Measurements from ENCODE around the gene GDPD3. TPM values are rescaled to one million over a fixed set of nuclear protein-coding genes. Genes with fewer than 3 reads are reported as not detected.

The GDPD3 gene
- total RNA-seq, 1 experiment from 2014 or later, result 2.1 TPM

Other genes starting within 250 kb of the GDPD3 start
- gene SEZ6L2, start 214.0 kb downstream of the GDPD3 start, total RNA-seq (2014; rRNA removed; shearing (Covaris generic); ENCODE audit: low replicate concordance), result 0.04 TPM in 1 of 2 replicates, not detected in the other
- gene ASPHD1, start 213.0 kb downstream of the GDPD3 start, total RNA-seq (2014; rRNA removed; shearing (Covaris generic); ENCODE audit: low replicate concordance), result 0.19 and 2.2 TPM in 2 replicates
- gene KCTD13, start 187.3 kb downstream of the GDPD3 start, total RNA-seq (2014; rRNA removed; shearing (Covaris generic); ENCODE audit: low replicate concordance), result 14.2 and 52.9 TPM in 2 replicates
- gene TMEM219, start 151.5 kb downstream of the GDPD3 start, total RNA-seq (2014; rRNA removed; shearing (Covaris generic); ENCODE audit: low replicate concordance), result 120 and 128 TPM in 2 replicates
- gene TAOK2, start 139.7 kb downstream of the GDPD3 start, total RNA-seq (2014; rRNA removed; shearing (Covaris generic); ENCODE audit: low replicate concordance), result 21.5 and 30.7 TPM in 2 replicates
- 9.6 and 22.1 TPM in 2 replicates for gene HIRIP3, start 117.9 kb downstream of the GDPD3 start, total RNA-seq (2014; rRNA removed; shearing (Covaris generic); ENCODE audit: low replicate concordance)
- 67.7 and 94.0 TPM in 2 replicates for gene INO80E, start 117.3 kb downstream of the GDPD3 start, total RNA-seq (2014; rRNA removed; shearing (Covaris generic); ENCODE audit: low replicate concordance)
- not detected in 2 replicates for gene DOC2A, start 102.5 kb downstream of the GDPD3 start, total RNA-seq (2014; rRNA removed; shearing (Covaris generic); ENCODE audit: low replicate concordance)
- gene C16orf92, start 90.3 kb downstream of the GDPD3 start, total RNA-seq (2014; rRNA removed; shearing (Covaris generic); ENCODE audit: low replicate concordance), result not detected in 2 replicates
- 1.0 TPM in 1 of 2 replicates, not detected in the other for gene TLCD3B, start 82.3 kb downstream of the GDPD3 start, total RNA-seq (2014; rRNA removed; shearing (Covaris generic); ENCODE audit: low replicate concordance)
- gene ALDOA, start 47.8 kb downstream of the GDPD3 start, total RNA-seq (2014; rRNA removed; shearing (Covaris generic); ENCODE audit: low replicate concordance), result 1,486 and 1,797 TPM in 2 replicates
- 103 and 154 TPM in 2 replicates for gene PPP4C, start 37.5 kb downstream of the GDPD3 start, total RNA-seq (2014; rRNA removed; shearing (Covaris generic); ENCODE audit: low replicate concordance)
- 1.8 and 2.1 TPM in 2 replicates for gene TBX6, start 21.6 kb downstream of the GDPD3 start, total RNA-seq (2014; rRNA removed; shearing (Covaris generic); ENCODE audit: low replicate concordance)
- gene YPEL3, start 17.3 kb downstream of the GDPD3 start, total RNA-seq (2014; rRNA removed; shearing (Covaris generic); ENCODE audit: low replicate concordance), result 62.1 and 93.0 TPM in 2 replicates
- gene MAPK3, start 9.7 kb upstream of the GDPD3 start, total RNA-seq (2014; rRNA removed; shearing (Covaris generic); ENCODE audit: low replicate concordance), result 29.9 and 55.6 TPM in 2 replicates
- 362 and 820 TPM in 2 replicates for gene CORO1A, start 70.1 kb upstream of the GDPD3 start, total RNA-seq (2014; rRNA removed; shearing (Covaris generic); ENCODE audit: low replicate concordance)
- 98.5 and 166 TPM in 2 replicates for gene BOLA2B, start 80.1 kb upstream of the GDPD3 start, total RNA-seq (2014; rRNA removed; shearing (Covaris generic); ENCODE audit: low replicate concordance)
- gene SLX1A, start 80.3 kb upstream of the GDPD3 start, total RNA-seq (2014; rRNA removed; shearing (Covaris generic); ENCODE audit: low replicate concordance), result 18.3 and 101 TPM in 2 replicates
- gene SULT1A3, start 85.7 kb upstream of the GDPD3 start, total RNA-seq (2014; rRNA removed; shearing (Covaris generic); ENCODE audit: low replicate concordance), result 7.1 and 13.8 TPM in 2 replicates
- gene NPIPB13, start 134.9 kb upstream of the GDPD3 start, total RNA-seq (2014; rRNA removed; shearing (Covaris generic); ENCODE audit: low replicate concordance), result 0.58 and 9.1 TPM in 2 replicates
- 45.4 and 65.1 TPM in 2 replicates for gene CD2BP2, start 241.8 kb upstream of the GDPD3 start, total RNA-seq (2014; rRNA removed; shearing (Covaris generic); ENCODE audit: low replicate concordance)

All from Karpas-422 (cell line).